GM21526 (cell line): ENCODE measurements around the gene GDF10.

Experiments used
- ATAC-seq: cut with Tn5 transposase; IDR thresholded peaks from one replicate; pipeline ENCODE4 v1.9.1; 2021; ENCODE audit warnings: moderate library complexity; ENCODE audit not compliant: unreplicated experiment, low FRiP score

The GDF10 gene

GRCh38 chr10:47349941-47350371 is 50.0 kb downstream of the GDF10 start:
- no peak for ATAC-seq

GRCh38 chr10:47350671-47351640 is 51.0 kb downstream of the GDF10 start:
- ATAC-seq, result no peak

GRCh38 chr10:47351899-47352815 is 52.2 kb downstream of the GDF10 start:
- ATAC-seq, result no peak

GRCh38 chr10:47353351-47353750 is 53.4 kb downstream of the GDF10 start:
- ATAC-seq, result no peak

- ATAC-seq, result no peak
Measured at GRCh38 chr10:47354165-47354564, 54.2 kb downstream of the GDF10 start.

- no peak for ATAC-seq
Measured at GRCh38 chr10:47354900-47355299, 54.9 kb downstream of the GDF10 start.

GRCh38 chr10:47356708-47357107 is 56.7 kb downstream of the GDF10 start:
- ATAC-seq, result no peak

GRCh38 chr10:47357131-47357582 is 57.2 kb downstream of the GDF10 start:
- ATAC-seq, result no peak

- no peak for ATAC-seq
Measured at GRCh38 chr10:47357911-47358310, 57.9 kb downstream of the GDF10 start.

GRCh38 chr10:47358457-47358856 is 58.5 kb downstream of the GDF10 start:
- no peak for ATAC-seq

- no peak for ATAC-seq
Measured at GRCh38 chr10:47359101-47359500, 59.1 kb downstream of the GDF10 start.

GRCh38 chr10:47359626-47360418 is 59.8 kb downstream of the GDF10 start:
- no peak for ATAC-seq

- ATAC-seq, result no peak
Measured at GRCh38 chr10:47360419-47361040, 60.5 kb downstream of the GDF10 start.

GRCh38 chr10:47361293-47361692 is 61.3 kb downstream of the GDF10 start:
- no peak for ATAC-seq

GRCh38 chr10:47362199-47362598 is 62.2 kb downstream of the GDF10 start:
- no peak for ATAC-seq
